Measurements from ENCODE around the gene RACK1.
A peak's percentile ranks its signal among the peaks of the same experiment; 100 is the strongest.

The RACK1 gene

GRCh38 chr5:181259974-181260719 lies 16.4 kb upstream of the RACK1 start:
- DNase-seq (ENCODE audit: low read depth) = no peak

- DNase-seq (ENCODE audit: low read depth) = no peak
These were observed 15.6 kb upstream of the RACK1 start for GRCh38 chr5:181259283-181259682.

GRCh38 chr5:181258576-181258975 lies 14.9 kb upstream of the RACK1 start:
- DNase-seq (ENCODE audit: low read depth) = no peak

- DNase-seq (ENCODE audit: low read depth) = no peak
These were observed 12.3 kb upstream of the RACK1 start for GRCh38 chr5:181255836-181256578.

- DNase-seq (ENCODE audit: low read depth) = no peak
These were observed 11.6 kb upstream of the RACK1 start for GRCh38 chr5:181255276-181255675.

GRCh38 chr5:181248277-181248676 lies 4.6 kb upstream of the RACK1 start:
- no peak for DNase-seq (ENCODE audit: low read depth)

GRCh38 chr5:181246276-181247049 lies 2.8 kb upstream of the RACK1 start:
- peak; percentile 68 for DNase-seq (ENCODE audit: low read depth)

- DNase-seq (ENCODE audit: low read depth) = no peak
These were observed 1.9 kb upstream of the RACK1 start for GRCh38 chr5:181245427-181246275.

- DNase-seq (ENCODE audit: low read depth) = no peak
These were observed 615 bp downstream of the RACK1 start for GRCh38 chr5:181243018-181243563.

- no peak for DNase-seq (ENCODE audit: low read depth)
These were observed 1.7 kb downstream of the RACK1 start for GRCh38 chr5:181242031-181242451.

GRCh38 chr5:181241393-181241975 lies 2.2 kb downstream of the RACK1 start:
- no peak for DNase-seq (ENCODE audit: low read depth)

GRCh38 chr5:181239062-181239663 lies 4.5 kb downstream of the RACK1 start:
- no peak for DNase-seq (ENCODE audit: low read depth)

GRCh38 chr5:181237729-181238385 lies 5.8 kb downstream of the RACK1 start:
- DNase-seq (ENCODE audit: low read depth) = no peak

GRCh38 chr5:181236954-181237641 lies 6.6 kb downstream of the RACK1 start:
- no peak for DNase-seq (ENCODE audit: low read depth)

GRCh38 chr5:181236471-181236870 lies 7.2 kb downstream of the RACK1 start:
- DNase-seq (ENCODE audit: low read depth) = no peak

GRCh38 chr5:181235689-181236366 lies 7.9 kb downstream of the RACK1 start:
- DNase-seq (ENCODE audit: low read depth) = no peak

GRCh38 chr5:181235323-181235688 lies 8.4 kb downstream of the RACK1 start:
- DNase-seq (ENCODE audit: low read depth) = no peak

- no peak for DNase-seq (ENCODE audit: low read depth)
These were observed 9.0 kb downstream of the RACK1 start for GRCh38 chr5:181234455-181235306.
